ENCODE results near the gene CNDP1.

The CNDP1 gene

GRCh38 chr18:74626049-74626874, 92.0 kb downstream of the CNDP1 start:
- DNase-seq (ENCODE audit: low read depth): no peak

- no peak for DNase-seq (ENCODE audit: low read depth)
These were observed 96.5 kb downstream of the CNDP1 start for GRCh38 chr18:74630804-74631203.

- no peak for DNase-seq (ENCODE audit: low read depth)
These were observed 96.9 kb downstream of the CNDP1 start for GRCh38 chr18:74631212-74631611.

GRCh38 chr18:74631623-74632350, 97.5 kb downstream of the CNDP1 start:
- peak; percentile 75 for DNase-seq (ENCODE audit: low read depth)

GRCh38 chr18:74632351-74632679, 98.0 kb downstream of the CNDP1 start:
- no peak for DNase-seq (ENCODE audit: low read depth)

- DNase-seq (ENCODE audit: low read depth): no peak
These were observed 98.6 kb downstream of the CNDP1 start for GRCh38 chr18:74632856-74633255.

- no peak for DNase-seq (ENCODE audit: low read depth)
These were observed 99.5 kb downstream of the CNDP1 start for GRCh38 chr18:74633652-74634352.

- no peak for DNase-seq (ENCODE audit: low read depth)
These were observed 101.1 kb downstream of the CNDP1 start for GRCh38 chr18:74635224-74635975.
